Astrocyte of the cerebellum (primary cell): ENCODE measurements around the gene KIF26A.

Source experiments
- DNase-seq: peaks from one replicate; pipeline ENCODE4 v3.0.0-alpha.2; 2011; ENCODE audit warnings: low read depth
- H3K4me3 ChIP-seq: 2 replicates; pipeline ENCODE4 v1.5.1; 2011; ENCODE audit warnings: mild to moderate bottlenecking, low read depth, low read length, moderate library complexity
- CTCF ChIP-seq: IDR thresholded peaks from 2 replicates; pipeline ENCODE4 v1.5.1; 2012; ENCODE audit warnings: low read length, low read depth, moderate library complexity, mild to moderate bottlenecking; ENCODE audit errors: missing control alignments
- in situ Hi-C: cut with HindIII; loops from 2 replicates; pipeline ENCODE4 v1.10.0; 2017; ENCODE audit warnings: low sequenced_read_pairs

The KIF26A gene

GRCh38 chr14:104186575-104186974, 48.2 kb downstream of the KIF26A start:
- no peak for TF ChIP-seq CTCF
- no peak for DNase-seq
- H3K4me3 ChIP-seq = no peak overlapping the region
- in situ Hi-C loops = no loop called here

GRCh38 chr14:104187121-104187889, 48.9 kb downstream of the KIF26A start:
- in situ Hi-C loops = no loop called here
- no peak for DNase-seq
- H3K4me3 ChIP-seq = no peak overlapping the region
- TF ChIP-seq CTCF = no peak

GRCh38 chr14:104187931-104188726, 49.7 kb downstream of the KIF26A start:
- no peak for DNase-seq
- no peak overlapping the region for H3K4me3 ChIP-seq
- in situ Hi-C loops = no loop called here
- TF ChIP-seq CTCF = no peak

- H3K4me3 ChIP-seq = no peak overlapping the region
- no peak for DNase-seq
- in situ Hi-C loops = no loop called here
- TF ChIP-seq CTCF = no peak
Observed at GRCh38 chr14:104188727-104189400, 50.5 kb downstream of the KIF26A start.

GRCh38 chr14:104189629-104190335, 51.4 kb downstream of the KIF26A start:
- in situ Hi-C loops = loop anchor here (10.0 kb wide), 1 partner anchor 405 kb away; no protein-coding TSS in a partner anchor
- H3K4me3 ChIP-seq = no peak overlapping the region
- no peak for DNase-seq
- no peak for TF ChIP-seq CTCF

- TF ChIP-seq CTCF = no peak
- no peak for DNase-seq
- no peak overlapping the region for H3K4me3 ChIP-seq
- in situ Hi-C loops = loop anchor here (10.0 kb wide), 1 partner anchor 404 kb away; no protein-coding TSS in a partner anchor
Observed at GRCh38 chr14:104190396-104191000, 52.1 kb downstream of the KIF26A start.
